ENCODE measurements around the gene FAM107B.

Gene FAM107B

DNA sequence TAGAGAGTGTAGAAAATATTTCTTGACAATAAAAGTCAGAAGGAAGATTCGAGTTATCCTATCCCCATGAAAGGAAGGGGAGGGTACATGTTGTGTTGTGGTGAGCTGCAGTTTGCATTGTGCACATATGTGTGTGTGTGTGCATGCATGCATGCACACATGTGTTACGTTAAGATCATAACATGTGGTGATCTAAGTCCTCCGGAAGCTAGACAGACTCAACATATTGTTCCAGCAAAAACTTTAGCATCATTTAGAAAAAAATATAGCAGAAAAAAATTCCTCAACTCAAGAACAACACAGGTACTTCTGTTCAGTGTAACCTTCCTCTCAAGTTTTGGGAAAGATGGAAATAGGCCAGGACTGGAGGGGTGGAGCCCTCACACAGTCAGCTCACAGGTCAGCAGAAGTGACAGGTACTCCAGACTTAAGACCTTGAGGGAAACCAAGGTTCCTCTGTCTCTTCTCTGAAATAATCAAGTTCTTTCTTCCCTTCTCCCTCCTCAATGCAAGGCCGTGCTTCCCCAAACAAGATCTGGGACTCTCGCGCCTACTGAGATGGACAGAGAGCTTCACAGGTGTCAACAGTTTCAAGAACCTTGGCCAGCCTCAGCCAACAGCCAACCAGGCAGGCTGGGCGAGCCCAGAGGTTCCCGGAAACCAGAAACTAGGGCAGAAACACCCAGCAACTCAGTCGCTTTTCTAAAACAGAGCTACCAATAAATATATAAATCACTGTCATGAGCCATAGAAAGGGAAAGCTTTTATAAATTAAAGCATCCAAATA, 205.2 kb downstream of the FAM107B start:
- no peak for DNase-seq (ENCODE audit: low read depth, low spot score)
- ChIA-PET POLR2A (no interaction called here), CTCF (interaction anchor here (2.2 kb wide), 1 partner anchor 33 kb away, joined by 8 read pairs; no protein-coding TSS in a partner anchor)
- TF ChIP-seq, protein P1, sequence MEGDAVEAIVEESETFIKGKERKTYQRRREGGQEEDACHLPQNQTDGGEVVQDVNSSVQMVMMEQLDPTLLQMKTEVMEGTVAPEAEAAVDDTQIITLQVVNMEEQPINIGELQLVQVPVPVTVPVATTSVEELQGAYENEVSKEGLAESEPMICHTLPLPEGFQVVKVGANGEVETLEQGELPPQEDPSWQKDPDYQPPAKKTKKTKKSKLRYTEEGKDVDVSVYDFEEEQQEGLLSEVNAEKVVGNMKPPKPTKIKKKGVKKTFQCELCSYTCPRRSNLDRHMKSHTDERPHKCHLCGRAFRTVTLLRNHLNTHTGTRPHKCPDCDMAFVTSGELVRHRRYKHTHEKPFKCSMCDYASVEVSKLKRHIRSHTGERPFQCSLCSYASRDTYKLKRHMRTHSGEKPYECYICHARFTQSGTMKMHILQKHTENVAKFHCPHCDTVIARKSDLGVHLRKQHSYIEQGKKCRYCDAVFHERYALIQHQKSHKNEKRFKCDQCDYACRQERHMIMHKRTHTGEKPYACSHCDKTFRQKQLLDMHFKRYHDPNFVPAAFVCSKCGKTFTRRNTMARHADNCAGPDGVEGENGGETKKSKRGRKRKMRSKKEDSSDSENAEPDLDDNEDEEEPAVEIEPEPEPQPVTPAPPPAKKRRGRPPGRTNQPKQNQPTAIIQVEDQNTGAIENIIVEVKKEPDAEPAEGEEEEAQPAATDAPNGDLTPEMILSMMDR (IDR thresholded peaks at IDR 0.05; ENCODE audit: insufficient read depth, low read length, missing control alignments), result no peak
- H3K4me3 ChIP-seq (ENCODE audit: low read depth, low read length), result no peak overlapping the region

DNA sequence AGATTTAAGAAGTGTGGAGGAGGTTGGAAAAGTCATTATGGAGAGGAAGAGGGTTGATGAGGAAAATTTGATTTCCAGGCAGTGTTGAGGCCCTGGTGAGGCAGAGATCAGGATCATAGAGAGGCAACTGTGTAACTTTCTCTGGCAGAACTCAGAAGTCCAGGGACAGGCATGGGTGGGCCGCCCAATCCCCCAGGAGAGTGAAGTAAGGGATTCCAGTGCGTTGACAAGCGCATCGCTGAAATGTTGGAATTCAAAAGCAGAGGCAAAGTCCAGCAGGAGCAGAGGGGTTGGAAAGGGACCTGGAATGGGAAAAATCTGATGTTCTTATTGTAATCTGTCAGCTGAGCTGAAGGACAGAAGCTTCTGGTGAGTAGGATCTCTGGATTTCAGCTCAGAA, 207.3 kb downstream of the FAM107B start:
- TF ChIP-seq, protein P1 (IDR thresholded peaks at IDR 0.05; ENCODE audit: insufficient read depth, low read length, missing control alignments), result no peak
- no peak overlapping the region for H3K4me3 ChIP-seq (ENCODE audit: low read depth, low read length)
- CTCF ChIA-PET, result no interaction called here
- POLR2A ChIA-PET, result no interaction called here
- no peak for DNase-seq (ENCODE audit: low read depth, low spot score)

DNA sequence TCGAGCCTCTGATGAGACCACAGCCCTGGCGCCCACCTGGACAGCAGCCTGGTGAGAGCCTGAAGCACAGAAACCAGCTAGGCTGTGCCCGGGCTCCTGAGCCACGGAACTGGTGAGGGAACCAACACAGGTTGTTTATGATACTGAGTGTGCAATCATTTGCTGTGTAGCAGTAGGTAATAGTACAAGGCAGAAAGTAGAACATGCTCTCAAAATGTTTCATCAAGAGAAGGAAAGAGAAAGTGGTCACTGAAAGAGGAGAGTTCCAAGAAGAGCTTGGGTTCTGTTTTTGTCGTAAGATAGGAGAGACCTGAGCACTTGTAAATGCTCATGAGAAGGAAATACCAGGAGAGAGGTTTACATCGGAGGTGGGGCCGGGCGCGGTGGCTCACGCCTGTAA, 208.2 kb downstream of the FAM107B start:
- ChIA-PET POLR2A (no interaction called here), CTCF (no interaction called here)
- DNase-seq (ENCODE audit: low read depth, low spot score), result no peak
- TF ChIP-seq, protein P1 (IDR thresholded peaks at IDR 0.05; ENCODE audit: insufficient read depth, low read length, missing control alignments), result no peak
- H3K4me3 ChIP-seq (ENCODE audit: low read depth, low read length), result no peak overlapping the region

DNA sequence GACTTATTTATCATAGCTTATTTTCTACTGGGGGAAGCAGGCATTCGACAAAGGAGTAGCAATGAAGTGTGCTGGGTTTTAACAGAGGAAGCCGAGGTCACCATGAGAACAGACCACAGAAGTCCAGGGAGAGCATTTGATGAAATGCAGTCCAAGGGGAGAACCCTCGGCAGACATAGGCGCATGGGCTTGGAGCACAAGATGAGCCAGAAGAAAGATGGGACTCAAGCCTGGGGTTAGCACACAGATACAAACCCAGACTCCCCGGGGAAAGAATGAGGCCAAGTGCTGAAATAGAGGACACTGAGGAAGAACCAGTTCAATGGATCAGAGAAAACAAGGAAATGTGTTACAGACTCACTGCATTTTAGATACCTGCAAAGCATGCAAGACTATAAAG, 209.5 kb downstream of the FAM107B start:
- ChIA-PET POLR2A (no interaction called here), CTCF (no interaction called here)

DNA sequence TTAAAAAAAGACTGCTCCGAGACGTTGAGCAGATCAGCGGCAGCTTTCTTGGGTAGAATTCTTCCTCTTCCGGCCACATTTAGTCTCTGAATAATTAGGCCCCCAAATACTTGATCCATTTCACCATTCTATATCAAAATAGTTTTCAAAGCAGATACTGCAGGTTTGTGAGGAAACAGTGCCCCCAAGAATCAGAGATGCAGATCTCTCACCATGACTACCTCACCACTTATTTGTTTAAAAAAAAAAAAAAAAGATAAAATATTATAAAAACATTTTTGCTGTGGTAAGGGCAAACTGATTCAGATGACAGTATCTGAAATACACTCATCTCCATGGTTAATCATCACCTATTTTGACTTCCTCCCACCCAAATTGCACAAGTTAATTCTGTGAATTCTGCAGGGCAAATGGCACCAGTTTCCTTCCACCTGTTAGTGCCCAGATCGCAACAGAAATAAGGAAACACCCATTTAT, 210.4 kb downstream of the FAM107B start:
- ChIA-PET CTCF (no interaction called here), POLR2A (no interaction called here)
- no peak overlapping the region for H3K4me3 ChIP-seq (ENCODE audit: low read depth, low read length)
- TF ChIP-seq, protein P1 (IDR thresholded peaks at IDR 0.05; ENCODE audit: insufficient read depth, low read length, missing control alignments), result no peak
- no peak for DNase-seq (ENCODE audit: low read depth, low spot score)

More for the DNA sequence above, 209.5 kb downstream of the FAM107B start:
- TF ChIP-seq, protein P1 (IDR thresholded peaks at IDR 0.05; ENCODE audit: insufficient read depth, low read length, missing control alignments), result no peak
- no peak overlapping the region for H3K4me3 ChIP-seq (ENCODE audit: low read depth, low read length)
- no peak for DNase-seq (ENCODE audit: low read depth, low spot score)

DNA sequence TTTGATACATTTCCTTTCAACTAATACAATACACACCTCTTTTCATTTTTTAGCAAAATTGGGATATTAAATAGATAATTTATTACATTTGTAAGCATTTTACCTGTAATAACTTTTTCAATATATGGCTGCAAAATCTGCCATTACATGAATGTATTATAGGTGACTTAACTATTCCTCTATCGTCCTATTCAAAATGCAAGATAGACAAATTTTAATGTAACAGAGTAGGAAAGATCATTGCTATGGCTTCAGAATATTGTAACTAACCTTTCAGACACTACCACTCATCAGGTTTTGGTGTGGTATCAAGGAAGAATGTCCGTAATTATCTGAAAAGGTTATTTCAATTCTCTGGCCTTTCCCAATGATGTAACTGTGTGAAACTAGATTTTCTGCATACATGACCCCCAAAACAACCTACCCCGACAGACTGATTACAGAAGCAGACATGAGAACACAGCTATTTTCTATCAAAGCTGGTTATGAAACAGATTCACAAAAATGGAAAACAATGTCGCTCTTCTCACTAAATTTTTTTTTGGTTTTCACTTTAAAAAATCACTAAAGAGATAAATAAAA, 211.2 kb downstream of the FAM107B start:
- no peak for DNase-seq (ENCODE audit: low read depth, low spot score)
- CTCF ChIA-PET, result no interaction called here
- H3K4me3 ChIP-seq (ENCODE audit: low read depth, low read length), result no peak overlapping the region
- TF ChIP-seq, protein P1 (IDR thresholded peaks at IDR 0.05; ENCODE audit: insufficient read depth, low read length, missing control alignments), result no peak
- POLR2A ChIA-PET, result no interaction called here
